H1 (cell line): ENCODE results near the gene ST8SIA4. TPM values are rescaled to one million over a fixed set of nuclear protein-coding genes. Genes with fewer than 3 reads are reported as not detected.

Experiments
- CTCF ChIA-PET: fragments of 300-600 bp; sonication (Branson Sonifier 250); formaldehyde crosslinking; loops from one replicate; lab custom pipeline; 2021; ENCODE audit not compliant: partially characterized antibody; lab: Charles Lee
- POLR2A ChIA-PET: fragments of 300-600 bp; sonication (Branson Sonifier 250); formaldehyde crosslinking; loops from one replicate; lab custom pipeline; 2021; ENCODE audit warnings: inconsistent platforms; ENCODE audit not compliant: partially characterized antibody; lab: Charles Lee
- DNase-seq, 2 experiments: peaks; one replicate each; pipeline versions ENCODE4 v3.0.0 to v3.0.0-alpha.2; 2010 to 2022; ENCODE audit warnings: low spot score in 2 of 2, low read depth in 1 of 2, mixed read lengths in 1 of 2
- FAIRE-seq: peaks from 2 replicates; lab custom pipeline; 2011; peaks lifted over from hg19 to GRCh38; lab: Jason Lieb, UNC
- H2AFZ ChIP-seq: 2 replicates; pipeline ENCODE4 v1.8.1; 2012; ENCODE audit warnings: low read length, inconsistent platforms
- H2AK5ac ChIP-seq: 2 replicates; pipeline ENCODE4 v1.6.1; 2013; ENCODE audit warnings: low read depth, low read length
- H2BK120ac ChIP-seq: replicated peaks from 2 replicates; pipeline ENCODE3; 2013; ENCODE audit warnings: low read depth, low read length, inconsistent platforms
- H2BK12ac ChIP-seq: 2 replicates; pipeline ENCODE4 v1.6.1; 2013; ENCODE audit warnings: low read depth, low read length
- H2BK15ac ChIP-seq: 2 replicates; pipeline ENCODE4 v1.6.1; 2013; ENCODE audit warnings: low read length
- H2BK20ac ChIP-seq: 2 replicates; pipeline ENCODE4 v1.6.1; 2013; ENCODE audit warnings: low read length
- H2BK5ac ChIP-seq: 2 replicates; pipeline ENCODE4 v1.6.1; 2013; ENCODE audit warnings: low read depth, low read length
- H3K14ac ChIP-seq: 2 replicates; pipeline ENCODE4 v1.6.1; 2013; ENCODE audit warnings: inconsistent platforms; ENCODE audit not compliant: insufficient read length
- H3K18ac ChIP-seq: 2 replicates; pipeline ENCODE4 v1.6.1; 2013; ENCODE audit warnings: low read length; ENCODE audit errors: extremely low read depth
- H3K23ac ChIP-seq: 2 replicates; pipeline ENCODE4 v1.6.1; 2013; ENCODE audit warnings: inconsistent platforms; ENCODE audit not compliant: insufficient read length
- H3K23me2 ChIP-seq: 2 replicates; pipeline ENCODE4 v1.6.1; 2013; ENCODE audit warnings: low read depth, low read length
- H3K27ac ChIP-seq: 2 replicates; pipeline ENCODE4 v1.6.1; 2011; ENCODE audit warnings: low read depth, low read length, inconsistent platforms
- H3K27me3 ChIP-seq, 4 experiments: replicated peaks in 1 of 4; 1 replicate in 1 of 4; 2 replicates in 3 of 4; pipeline versions ENCODE4 v1.6.1 to v1.8.1; 2011 to 2013; ENCODE audit warnings: low read length in 3 of 4, mild to moderate bottlenecking in 3 of 4, inconsistent platforms in 2 of 4, mixed read lengths in 2 of 4, moderate library complexity in 1 of 4; ENCODE audit not compliant: control insufficient read depth in 3 of 4, insufficient read depth in 3 of 4; ENCODE audit errors: extremely low read depth in 1 of 4
- H3K36me3 ChIP-seq, 4 experiments: 2 replicates each; pipeline versions ENCODE4 v1.6.1 to v1.8.1; 2011 to 2013; ENCODE audit warnings: mild to moderate bottlenecking in 4 of 4, low read length in 3 of 4, moderate library complexity in 2 of 4, control low read depth in 1 of 4, inconsistent platforms in 1 of 4; ENCODE audit not compliant: insufficient read depth in 4 of 4, control insufficient read depth in 2 of 4
- H3K4ac ChIP-seq: replicated peaks from 2 replicates; pipeline ENCODE3; 2013; ENCODE audit warnings: low read length, low read depth, mixed read lengths, inconsistent platforms; ENCODE audit not compliant: insufficient read length
- H3K4me1 ChIP-seq, 4 experiments: replicated peaks in 1 of 4; 1 replicate in 1 of 4; 2 replicates in 3 of 4; pipeline versions ENCODE4 v1.6.1 to v1.8.1; 2011 to 2013; ENCODE audit warnings: low read length in 3 of 4, inconsistent platforms in 2 of 4, mixed read lengths in 1 of 4; ENCODE audit not compliant: insufficient read depth in 4 of 4, control insufficient read depth in 3 of 4
- H3K4me2 ChIP-seq, 2 experiments: 2 replicates each; pipeline versions ENCODE4 v1.6.1 to v1.8.1; 2011 to 2013; ENCODE audit warnings: low read depth in 2 of 2, low read length in 2 of 2, control low read depth in 1 of 2, inconsistent platforms in 1 of 2, mild to moderate bottlenecking in 1 of 2; ENCODE audit not compliant: insufficient read depth in 1 of 2
- H3K4me3 ChIP-seq, 4 experiments: fragments of 200-600, 300-600 bp in 1 of 4; sonication (generic), shearing (Covaris generic), sonication (Bioruptor Twin) in 1 of 4; 2 replicates each; pipeline versions ENCODE4 v1.5.1 to v1.8.1; 2011 to 2016; ENCODE audit warnings: low read length in 4 of 4, low read depth in 3 of 4, control low read depth in 2 of 4, inconsistent platforms in 2 of 4, mild to moderate bottlenecking in 2 of 4, mixed read lengths in 1 of 4, moderate library complexity in 1 of 4; ENCODE audit not compliant: insufficient read depth in 2 of 4; ENCODE audit errors: extremely low read depth in 1 of 4
- H3K56ac ChIP-seq: replicated peaks from 2 replicates; pipeline ENCODE3; 2013; ENCODE audit warnings: low read depth, mild to moderate bottlenecking, mixed read lengths, low read length, inconsistent platforms; ENCODE audit not compliant: insufficient read length
- H3K79me1 ChIP-seq: 2 replicates; pipeline ENCODE4 v1.6.1; 2013; ENCODE audit warnings: low read depth, low read length, control low read depth
- H3K79me2 ChIP-seq, 2 experiments: 2 replicates each; pipeline versions ENCODE4 v1.6.1 to v1.8.1; 2012 to 2013; ENCODE audit warnings: low read length in 2 of 2, mild to moderate bottlenecking in 2 of 2, inconsistent platforms in 1 of 2; ENCODE audit not compliant: insufficient read depth in 2 of 2, control insufficient read depth in 1 of 2
- H3K9ac ChIP-seq, 4 experiments: replicated peaks in 1 of 4; 1 replicate in 1 of 4; 2 replicates in 3 of 4; pipeline versions ENCODE4 v1.6.1 to v1.8.1; 2011 to 2013; ENCODE audit warnings: low read depth in 3 of 4, low read length in 3 of 4, control low read depth in 2 of 4, mild to moderate bottlenecking in 2 of 4, moderate library complexity in 2 of 4, inconsistent platforms in 1 of 4; ENCODE audit errors: extremely low read depth in 1 of 4
- H3K9me3 ChIP-seq, 2 experiments: 2 replicates each; pipeline versions ENCODE4 v1.6.1 to v1.8.1; 2012 to 2013; ENCODE audit warnings: mild to moderate bottlenecking in 2 of 2, moderate library complexity in 2 of 2, control low read depth in 1 of 2, inconsistent platforms in 1 of 2, low read depth in 1 of 2, low read length in 1 of 2, mixed read lengths in 1 of 2; ENCODE audit not compliant: insufficient read depth in 2 of 2
- H4K20me1 ChIP-seq, 2 experiments: replicated peaks in 1 of 2; 2 replicates each; pipeline versions ENCODE3 to v1.8.1; 2011 to 2013; ENCODE audit warnings: inconsistent platforms in 2 of 2, low read length in 2 of 2, mild to moderate bottlenecking in 1 of 2; ENCODE audit not compliant: insufficient read depth in 2 of 2, control insufficient read depth in 1 of 2
- H4K5ac ChIP-seq: 2 replicates; pipeline ENCODE4 v1.6.1; 2013; ENCODE audit warnings: low read length, low read depth, mixed read lengths, inconsistent platforms; ENCODE audit not compliant: insufficient read length
- H4K8ac ChIP-seq: 2 replicates; pipeline ENCODE4 v1.8.0; 2013; ENCODE audit warnings: mild to moderate bottlenecking, moderate library complexity, low read length, inconsistent platforms; ENCODE audit not compliant: insufficient read depth; ENCODE audit errors: extremely low read depth
- H4K91ac ChIP-seq: replicated peaks from 2 replicates; pipeline ENCODE3; 2013; ENCODE audit warnings: low read length, mixed read lengths, inconsistent platforms; ENCODE audit not compliant: insufficient read length
- ATF3 ChIP-seq: IDR thresholded peaks from 2 replicates; pipeline ENCODE4 v1.6.1; 2011; ENCODE audit warnings: low read depth, mild to moderate bottlenecking, low read length; ENCODE audit not compliant: insufficient read depth
- CBX5 ChIP-seq: fragments of 300-800, 300-1000 bp; sonication (generic); IDR thresholded peaks from 2 replicates; pipeline ENCODE4 v1.7.1; 2016; ENCODE audit warnings: antibody characterized with exemption, low read length, low read depth
- CHD2 ChIP-seq: IDR thresholded peaks from 2 replicates; pipeline ENCODE4 v1.6.1; 2012; ENCODE audit warnings: low read length, improper control_type of control experiment
- HDAC2 ChIP-seq, 2 experiments: fragments of 300-600 bp in 1 of 2; sonication (generic) in 1 of 2; IDR thresholded peaks; 2 replicates each; pipeline ENCODE4 v1.6.1; 2011 to 2012; ENCODE audit warnings: low read depth in 2 of 2, low read length in 2 of 2, mild to moderate bottlenecking in 2 of 2, moderate library complexity in 2 of 2, borderline replicate concordance in 1 of 2, inconsistent platforms in 1 of 2
- MAFK ChIP-seq: IDR thresholded peaks from 2 replicates; pipeline ENCODE4 v1.6.1; 2012; ENCODE audit warnings: low read depth, mild to moderate bottlenecking, improper control_type of control experiment, low read length
- NRF1 ChIP-seq: IDR thresholded peaks from 2 replicates; pipeline ENCODE4 v1.6.1; 2011; ENCODE audit warnings: mild to moderate bottlenecking, low read depth, low read length, improper control_type of control experiment
- POLR2AphosphoS5 ChIP-seq: IDR thresholded peaks from 2 replicates; pipeline ENCODE4 v1.6.1; 2011; ENCODE audit warnings: low read depth, low read length
- WGBS, 2 experiments: shearing (Covaris generic) in 1 of 2; methylation state at CpG; one replicate each; pipeline versions ENCODE4 v1.1.6 to v1.1.7; 2013 to 2015; ENCODE audit warnings: low lambda C conversion rate in 2 of 2, mixed read lengths in 2 of 2, inconsistent platforms in 1 of 2, low coverage in 1 of 2, missing lambda C conversion rate in 1 of 2; ENCODE audit not compliant: insufficient replicate concordance in 2 of 2, insufficient coverage in 1 of 2, insufficient read length in 1 of 2; ENCODE audit errors: extremely low coverage in 1 of 2, missing lambda C conversion rate in 1 of 2; 5-methylcytosine and 5-hydroxymethylcytosine counted together
- polyA plus RNA-seq, 7 experiments: library from polyadenylated mRNA; depleted of rRNA in 3 of 7; stranded (reverse) in 5 of 7; unstranded in 2 of 7; fragments of >200 nt in 5 of 7; fragments of 200-250 nt in 2 of 7; gene quantifications; 1 replicate in 5 of 7; 2 replicates in 1 of 7; 4 replicates in 1 of 7; pipeline versions ENCODE4 v1.2.1 to v1.2.3, GENCODE V29; 2011 to 2013; ENCODE audit warnings: missing spikeins in 2 of 7, mixed read lengths in 2 of 7
- total RNA-seq: library from RNA; stranded (reverse); fragmentation: NEBNext Ultra II Directional; extraction: Animal tissue kit (Norgen Biotek cat#: 25700); gene quantifications from 2 replicates; pipeline ENCODE4 v1.2.1, GENCODE V29; 2021

The ST8SIA4 gene
- total and polyA plus RNA-seq, 2 of the 8 experiments (the other 6 are each of a cell fraction or from before 2014, with no cell fraction given): 0.08 to 0.50 TPM

- Histone ChIP-seq H3K79me2 (no peaks in the 10 kb centered on the region), H2AK5ac (no peak overlapping the region), H3K23me2 (no peaks in the 10 kb centered on the region), H3K4me2 (no peak overlapping the region), H2BK20ac (no peak overlapping the region), H4K20me1 (no peaks in the 10 kb centered on the region), H3K14ac (no peak overlapping the region), H2BK120ac (no peak overlapping the region), H3K27me3 (no peaks in the 10 kb centered on the region), H3K56ac (no peak overlapping the region), H3K18ac (no peak overlapping the region), H3K79me1 (no peaks in the 10 kb centered on the region), H3K23ac (no peak overlapping the region), H2BK12ac (no peak overlapping the region), H4K8ac (no peak overlapping the region), H2BK15ac (no peak overlapping the region), H3K4ac (no peak overlapping the region), H3K4me3 (no peak overlapping the region), H3K27ac (no peak overlapping the region), H4K91ac (no peak overlapping the region), H4K5ac (no peak overlapping the region), H3K36me3 (no peaks in the 10 kb centered on the region), H2BK5ac (no peak overlapping the region), H3K4me1 (no peaks in the 10 kb centered on the region), H2AFZ (no peak overlapping the region), H3K9me3 (no peaks in the 10 kb centered on the region), H3K9ac (no peak overlapping the region)
- no peak for FAIRE-seq
- DNase-seq: no peak
- 93% methylated on average over 2 of the region's 2 CpGs; no CpG with 5 or more reads in 1 of the 2 experiments for WGBS, 2 experiments
- ChIA-PET POLR2A (no interaction called here), CTCF (interaction anchor here (1.5 to 1.7 kb wide), 2 partner anchors 15 to 39 kb away, joined by 3 to 6 read pairs; no protein-coding TSS in a partner anchor)
- TF ChIP-seq HDAC2 (IDR thresholded peaks at IDR 0.05; ENCODE audit: borderline replicate concordance in 1 of 2, low read depth in 2 of 2, low read length in 2 of 2) (no peak), CHD2 (no peak), POLR2AphosphoS5 (no peak), CBX5 (no peak), MAFK (no peak), ATF3 (no peak), NRF1 (no peak)
Observed at GRCh38 chr5:100799166-100799565, 103.9 kb downstream of the ST8SIA4 start.
